Upper lobe of right lung (tissue), 1 donor: ENCODE data around the gene CTNNA1. TPM values are rescaled to one million over a fixed set of nuclear protein-coding genes. Genes with fewer than 3 reads are reported as not detected.
A peak's percentile ranks its signal among the peaks of the same experiment; 100 is the strongest.

Source experiments
- ATAC-seq: fragments of 200-7000 bp; cut with Tn5 transposase; one replicate; pipeline ENCODE4 v1.9.1; 2020; ENCODE audit warnings: mild to moderate bottlenecking, moderate library complexity
- DNase-seq: peaks from one replicate; pipeline ENCODE4 v3.0.0-alpha.2; 2020
- H3K27ac ChIP-seq: fragments of 200-600 bp; one replicate; pipeline ENCODE4 v1.8.0; 2022
- H3K27me3 ChIP-seq: fragments of 200-600 bp; one replicate; pipeline ENCODE4 v1.8.0; 2022; ENCODE audit warnings: mild to moderate bottlenecking
- H3K36me3 ChIP-seq: fragments of 200-600 bp; one replicate; pipeline ENCODE4 v1.8.0; 2022
- H3K4me1 ChIP-seq: fragments of 200-600 bp; one replicate; pipeline ENCODE4 v1.8.0; 2022
- H3K4me3 ChIP-seq: fragments of 200-600 bp; one replicate; pipeline ENCODE4 v1.8.0; 2022; ENCODE audit warnings: mild to moderate bottlenecking
- H3K9me3 ChIP-seq: fragments of 200-600 bp; one replicate; pipeline ENCODE4 v1.8.0; 2022
- CTCF ChIP-seq: fragments of 200-600 bp; IDR thresholded peaks from one replicate; pipeline ENCODE4 v1.8.0; 2022; ENCODE audit warnings: antibody characterized with exemption
- intact Hi-C: fragments of 100-400 bp; cut with DNase I; formaldehyde crosslinking; loops from one replicate; pipeline ENCODE4 v1.11.0; 2022
- total RNA-seq: library from RNA; stranded (reverse); fragmentation: NEBNext Ultra II Directional; extraction: Animal tissue kit (Norgen Biotek cat#: 25700); gene quantifications from one replicate; pipeline ENCODE4 v1.2.1, GENCODE V29; 2021
- donor health status: DM: no; HTN: yes; CAD: no; lungs with severe emphysema.

The CTNNA1 gene
- total RNA-seq, 1 donor from 2014 or later: 362 TPM

DNA sequence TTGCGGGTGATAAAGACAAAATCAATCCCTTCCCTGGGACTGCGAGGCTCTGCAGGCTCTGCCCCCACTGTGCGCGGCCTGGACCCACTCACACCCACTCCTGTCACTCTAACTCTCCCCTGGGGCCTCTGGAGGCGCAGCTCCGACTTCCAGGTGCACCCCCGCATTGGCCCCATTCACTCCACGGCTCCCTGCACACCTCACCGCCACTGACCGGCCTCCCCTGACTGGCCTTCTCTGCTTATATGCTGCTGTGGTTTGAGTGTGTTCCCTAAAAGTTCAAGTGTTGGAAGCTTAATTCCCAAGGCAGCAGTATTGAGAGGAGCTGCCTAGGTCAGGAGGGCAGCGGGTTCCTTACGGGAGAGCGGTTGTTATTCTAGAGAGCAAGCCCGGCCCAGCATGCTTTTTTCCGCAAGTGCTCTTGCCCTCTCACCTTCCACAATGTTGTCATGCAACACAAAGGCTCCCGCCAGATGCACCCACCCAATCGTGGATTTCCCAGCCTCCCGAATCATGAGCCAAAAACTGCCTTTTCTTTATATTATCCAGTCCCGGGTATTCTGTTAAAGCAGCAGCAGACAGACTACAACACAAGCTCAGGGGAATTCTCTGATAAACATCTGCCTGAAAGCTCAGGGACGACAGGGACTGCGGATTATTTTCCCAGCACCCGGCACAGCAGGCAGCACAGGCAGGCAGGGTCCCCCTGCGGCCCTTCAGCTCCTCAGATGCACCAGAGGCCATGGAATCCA, 195.4 kb downstream of the CTNNA1 start:
- no peak for TF ChIP-seq CTCF
- no peak for DNase-seq
- Histone ChIP-seq H3K36me3 (peaks cover 15% of the 10 kb centered on the region), H3K4me3 (no peak overlapping the region), H3K4me1 (peaks cover 26% of the 10 kb centered on the region), H3K27me3 (no peaks in the 10 kb centered on the region), H3K9me3 (no peaks in the 10 kb centered on the region), H3K27ac (no peak overlapping the region)
- intact Hi-C loops: no loop called here
- no peak for ATAC-seq

DNA sequence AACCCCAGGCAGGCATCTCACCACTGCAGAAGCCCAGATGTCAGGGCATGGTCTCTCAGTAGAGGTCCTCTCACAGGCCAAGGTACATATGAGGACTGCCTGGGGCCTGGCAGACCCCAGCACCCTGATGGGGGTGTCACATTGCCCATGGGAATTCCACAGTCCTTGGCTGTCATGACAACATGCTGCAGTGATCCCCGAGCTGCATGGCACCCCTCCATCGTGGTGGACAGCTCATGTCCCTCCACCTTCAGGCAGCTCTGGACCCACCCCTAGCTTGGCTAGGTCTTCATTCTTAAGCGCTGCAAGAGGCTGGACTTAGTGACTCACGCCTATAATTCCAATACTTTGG, 196.0 kb downstream of the CTNNA1 start:
- H3K27ac ChIP-seq: no peak overlapping the region
- TF ChIP-seq CTCF: no peak
- no peaks in the 10 kb centered on the region for H3K9me3 ChIP-seq
- ATAC-seq: no peak
- intact Hi-C loops: no loop called here
- H3K27me3 ChIP-seq: no peaks in the 10 kb centered on the region
- no peak for DNase-seq
- peaks cover 31% of the 10 kb centered on the region for H3K4me1 ChIP-seq
- peaks cover 15% of the 10 kb centered on the region for H3K36me3 ChIP-seq
- no peak overlapping the region for H3K4me3 ChIP-seq

GRCh38 chr5:138949988-138950387, 196.8 kb downstream of the CTNNA1 start:
- H3K4me3 ChIP-seq: no peak overlapping the region
- H3K27me3 ChIP-seq: no peaks in the 10 kb centered on the region
- intact Hi-C loops: no loop called here
- no peaks in the 10 kb centered on the region for H3K9me3 ChIP-seq
- H3K27ac ChIP-seq: no peak overlapping the region
- no peak for ATAC-seq
- H3K4me1 ChIP-seq: peaks cover 39% of the 10 kb centered on the region
- peaks cover 15% of the 10 kb centered on the region for H3K36me3 ChIP-seq
- TF ChIP-seq CTCF: no peak
- no peak for DNase-seq

GRCh38 chr5:138950421-138951031, 197.3 kb downstream of the CTNNA1 start:
- Histone ChIP-seq H3K4me1 (peaks cover 44% of the 10 kb centered on the region), H3K36me3 (peaks cover 15% of the 10 kb centered on the region), H3K27me3 (no peaks in the 10 kb centered on the region), H3K4me3 (no peak overlapping the region), H3K27ac (peak overlapping the region; percentile 6), H3K9me3 (no peaks in the 10 kb centered on the region)
- TF ChIP-seq CTCF: no peak
- DNase-seq: peak; percentile 74
- peak; percentile 49 for ATAC-seq
- intact Hi-C loops: no loop called here

DNA sequence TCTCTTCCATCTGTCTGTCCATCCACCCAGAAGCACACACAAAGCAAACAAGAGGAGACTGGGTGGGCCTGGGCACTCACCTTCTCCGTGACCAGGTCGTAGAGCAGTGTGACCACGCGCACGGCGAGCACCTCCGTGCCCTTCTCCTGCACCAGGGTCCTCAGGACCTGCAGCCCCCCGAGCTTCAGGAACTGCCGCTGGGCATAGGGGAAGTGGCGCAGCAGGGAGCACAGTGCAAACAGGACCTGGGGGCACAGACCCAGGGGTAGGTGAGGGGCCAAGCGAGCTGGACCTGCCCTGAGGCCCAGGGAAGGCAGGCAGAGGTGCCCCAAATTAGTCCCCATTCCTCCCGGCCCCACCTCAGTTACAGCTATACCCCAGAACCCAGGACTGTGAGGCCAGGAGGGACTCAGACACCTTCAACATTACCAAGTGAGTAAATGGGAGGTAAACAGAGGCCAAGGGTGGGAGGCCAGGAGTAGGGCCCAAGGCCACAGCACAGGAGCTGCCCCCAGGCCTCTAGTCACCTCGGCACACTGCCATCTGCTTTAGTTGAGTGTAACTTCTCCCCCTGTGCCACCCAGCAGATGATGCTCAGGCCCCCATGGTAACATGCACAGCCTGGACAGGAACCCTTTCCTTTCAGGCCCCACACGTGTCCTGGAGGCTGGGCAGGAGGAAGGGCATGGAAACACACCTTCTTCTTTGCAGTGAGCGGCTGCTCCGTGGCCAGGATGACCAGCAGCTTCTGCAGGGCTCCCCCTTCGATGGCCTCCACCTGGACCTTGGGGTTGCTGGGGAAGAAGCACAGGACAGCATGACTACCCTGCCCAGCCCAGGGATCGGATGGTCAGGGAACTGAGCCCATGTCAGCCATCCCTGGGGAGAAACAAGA, 198.1 kb downstream of the CTNNA1 start:
- intact Hi-C loops: no loop called here

More for the DNA sequence above, 198.1 kb downstream of the CTNNA1 start:
- DNase-seq (no peak), ATAC-seq (no peak)
- Histone ChIP-seq H3K9me3 (no peaks in the 10 kb centered on the region), H3K4me3 (no peak overlapping the region), H3K4me1 (peaks cover 47% of the 10 kb centered on the region), H3K36me3 (peaks cover 11% of the 10 kb centered on the region), H3K27me3 (no peaks in the 10 kb centered on the region), H3K27ac (no peak overlapping the region)
- no peak for TF ChIP-seq CTCF
